LNCaP clone FGC (cell line): Measurements from ENCODE around the gene LRRC40.
"Not testable (repeated sequence)": the region's sequence is repeated elsewhere in the genome, so short reads cannot be mapped to it uniquely, and the experiment has no call there.

Experiments
- DNase-seq: peaks from one replicate; pipeline ENCODE4 v3.0.0-alpha.2; 2011; ENCODE audit warnings: low read depth
- H3K4me3 ChIP-seq: 2 replicates; pipeline ENCODE4 v1.5.1; 2011; ENCODE audit warnings: mild to moderate bottlenecking, low read depth, low read length, control low read depth
- TF ChIP-seq, protein P1 (sequence below): IDR thresholded peaks from 2 replicates; pipeline ENCODE4 v1.5.1; 2012; ENCODE audit warnings: mild to moderate bottlenecking; ENCODE audit not compliant: control insufficient read depth, insufficient read depth; ENCODE audit errors: extremely low read depth

LRRC40 gene

DNA sequence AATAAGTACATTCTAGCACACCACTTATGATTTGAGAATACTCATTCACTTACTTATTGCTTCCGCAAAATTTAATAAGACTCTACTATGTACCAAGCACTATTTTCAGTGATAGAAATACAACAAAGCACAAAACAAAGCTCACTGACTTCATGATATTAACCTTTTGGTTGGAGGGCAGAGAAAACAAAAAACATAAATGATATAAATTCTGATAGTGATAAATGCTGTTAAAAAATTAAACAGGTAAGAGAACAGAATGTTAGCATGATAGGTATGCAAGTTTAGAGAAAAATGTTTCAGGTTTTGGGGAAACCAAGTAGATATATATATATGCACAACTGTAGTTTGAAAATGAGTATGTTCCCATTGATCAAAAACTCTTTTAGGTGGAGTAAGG is 1.2 kb downstream of the LRRC40 start:
- no peak for DNase-seq
- peak overlapping the region; percentile 92 for H3K4me3 ChIP-seq
- TF ChIP-seq, protein P1, sequence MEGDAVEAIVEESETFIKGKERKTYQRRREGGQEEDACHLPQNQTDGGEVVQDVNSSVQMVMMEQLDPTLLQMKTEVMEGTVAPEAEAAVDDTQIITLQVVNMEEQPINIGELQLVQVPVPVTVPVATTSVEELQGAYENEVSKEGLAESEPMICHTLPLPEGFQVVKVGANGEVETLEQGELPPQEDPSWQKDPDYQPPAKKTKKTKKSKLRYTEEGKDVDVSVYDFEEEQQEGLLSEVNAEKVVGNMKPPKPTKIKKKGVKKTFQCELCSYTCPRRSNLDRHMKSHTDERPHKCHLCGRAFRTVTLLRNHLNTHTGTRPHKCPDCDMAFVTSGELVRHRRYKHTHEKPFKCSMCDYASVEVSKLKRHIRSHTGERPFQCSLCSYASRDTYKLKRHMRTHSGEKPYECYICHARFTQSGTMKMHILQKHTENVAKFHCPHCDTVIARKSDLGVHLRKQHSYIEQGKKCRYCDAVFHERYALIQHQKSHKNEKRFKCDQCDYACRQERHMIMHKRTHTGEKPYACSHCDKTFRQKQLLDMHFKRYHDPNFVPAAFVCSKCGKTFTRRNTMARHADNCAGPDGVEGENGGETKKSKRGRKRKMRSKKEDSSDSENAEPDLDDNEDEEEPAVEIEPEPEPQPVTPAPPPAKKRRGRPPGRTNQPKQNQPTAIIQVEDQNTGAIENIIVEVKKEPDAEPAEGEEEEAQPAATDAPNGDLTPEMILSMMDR: no peak

DNA sequence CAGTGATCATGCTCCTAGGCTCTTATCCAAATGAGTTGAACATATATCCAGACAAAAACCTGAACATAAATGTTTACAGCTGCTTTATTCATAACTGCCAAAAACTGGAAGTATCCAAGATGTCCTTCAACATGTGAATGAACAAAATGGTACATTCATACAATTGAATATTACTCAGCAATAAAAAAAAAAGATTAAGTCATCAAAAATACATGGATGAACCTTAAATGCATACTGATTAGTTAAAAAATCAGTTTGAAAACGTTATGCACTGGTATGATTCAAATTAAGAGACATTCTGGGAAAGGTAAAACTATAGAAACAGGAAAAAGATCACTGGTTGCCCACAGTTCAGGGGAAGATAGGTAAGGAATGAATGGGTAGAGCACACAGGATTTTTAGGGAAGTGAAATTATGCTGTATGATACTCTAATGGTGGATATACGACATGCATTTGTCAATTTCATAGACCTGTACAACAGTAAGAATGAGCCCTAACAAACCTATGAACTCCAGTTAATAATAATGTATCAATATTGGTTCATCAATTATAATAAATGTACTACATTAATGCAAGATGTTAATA is 3.1 kb downstream of the LRRC40 start:
- DNase-seq: no peak
- TF ChIP-seq, protein P1: no peak
- no peak overlapping the region for H3K4me3 ChIP-seq

DNA sequence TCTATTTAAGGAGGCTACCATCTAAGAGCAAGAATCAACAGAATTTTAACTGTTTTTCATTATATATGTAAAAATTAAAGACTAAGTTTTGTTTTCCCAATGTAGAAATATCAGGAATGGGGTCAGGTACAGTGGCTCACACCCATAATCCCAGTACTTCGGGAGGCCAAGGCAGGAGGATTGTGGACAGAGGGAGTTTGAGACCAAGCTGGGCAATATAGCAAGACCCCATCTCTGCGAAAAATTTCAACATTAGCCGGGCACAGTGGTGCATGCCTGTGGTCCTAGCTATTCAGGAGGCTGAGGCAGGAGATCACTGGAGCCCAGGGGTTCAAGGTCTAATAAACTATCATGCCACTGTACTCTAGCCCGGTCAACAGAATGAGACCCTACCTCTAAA is 5.3 kb downstream of the LRRC40 start:
- no peak overlapping the region for H3K4me3 ChIP-seq
- DNase-seq: no peak
- TF ChIP-seq, protein P1: no peak

DNA sequence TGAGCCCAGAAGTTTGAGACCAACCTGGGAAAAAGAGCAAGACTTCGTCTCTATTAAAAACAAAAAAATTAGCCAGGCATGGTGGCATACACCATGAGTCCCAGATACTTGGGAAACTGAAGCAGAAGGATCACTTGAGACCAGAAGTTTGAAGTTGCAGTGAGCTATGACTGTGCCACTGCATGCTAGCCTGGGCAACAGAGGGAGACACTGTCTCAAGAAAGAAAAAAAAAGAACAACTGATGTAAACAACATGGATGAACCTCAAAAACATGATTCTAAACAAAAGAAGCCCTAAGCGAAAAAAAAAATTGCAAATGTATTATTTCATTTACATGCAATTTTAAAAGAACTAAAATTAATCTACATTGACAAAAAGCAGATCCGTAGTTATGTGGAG is 9.0 kb downstream of the LRRC40 start:
- DNase-seq: no peak
- TF ChIP-seq, protein P1: no peak
- H3K4me3 ChIP-seq: no peak overlapping the region

DNA sequence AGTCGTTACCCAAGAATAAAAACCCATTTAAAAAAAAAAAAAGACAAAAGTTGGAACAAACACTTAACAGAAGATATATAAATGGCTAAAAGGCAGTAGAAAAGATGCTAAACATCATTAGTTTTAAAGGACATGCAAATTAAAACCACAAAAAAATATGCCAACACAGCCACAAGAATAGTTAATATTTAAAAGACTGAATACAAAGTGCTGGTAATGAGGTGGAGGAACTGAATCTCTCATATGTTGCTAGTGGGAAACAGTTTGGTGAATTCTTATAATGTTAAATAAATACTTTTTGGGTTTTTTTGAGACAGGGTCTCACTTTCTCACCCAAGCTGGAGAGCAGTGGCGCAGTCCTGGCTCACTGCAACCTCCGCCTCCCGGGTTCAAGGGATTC is 10.0 kb downstream of the LRRC40 start:
- DNase-seq: no peak
- TF ChIP-seq, protein P1: no peak
- H3K4me3 ChIP-seq: no peak overlapping the region

DNA sequence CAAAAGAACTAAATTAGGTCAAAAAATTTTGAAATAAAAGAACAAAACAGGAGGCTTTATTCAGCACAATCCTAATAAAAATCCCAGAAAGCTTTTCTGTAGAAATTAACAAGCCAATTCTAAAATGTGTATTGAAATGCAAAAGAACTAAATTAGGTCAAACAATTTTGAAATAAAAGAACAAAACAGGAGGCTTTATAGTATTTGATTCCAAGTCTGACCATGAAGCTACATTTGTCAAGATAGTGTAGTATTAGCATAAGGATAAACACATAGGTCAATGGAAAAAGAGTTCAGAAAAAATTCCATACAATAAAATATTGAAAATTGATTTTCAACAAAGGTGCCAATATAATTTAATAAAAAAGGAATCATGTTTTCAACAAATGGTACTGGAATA is 10.8 kb downstream of the LRRC40 start:
- TF ChIP-seq, protein P1: no peak
- H3K4me3 ChIP-seq: no peak overlapping the region
- DNase-seq: no peak

DNA sequence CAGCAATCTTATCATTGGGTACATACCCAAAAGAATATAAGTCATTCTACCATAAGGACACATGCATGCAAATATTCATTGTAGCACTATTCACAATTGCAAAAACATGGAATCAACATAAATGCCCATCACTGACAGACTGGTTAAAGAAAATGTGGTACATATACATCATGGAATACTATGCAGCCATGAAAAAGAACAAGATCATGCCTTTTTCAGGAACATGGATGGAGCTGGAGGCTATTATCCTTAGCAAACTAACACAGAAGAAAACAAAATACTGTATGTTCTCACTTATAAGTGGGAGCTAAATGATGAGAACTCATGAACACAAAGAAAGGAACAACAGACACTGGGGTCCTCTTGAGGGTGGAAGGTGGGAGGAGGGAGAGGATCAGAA is 12.9 kb downstream of the LRRC40 start:
- not testable (repeated sequence) for H3K4me3 ChIP-seq, DNase-seq
